Tibial nerve (tissue), 4 donors: ENCODE data around the gene ADAMTS17.

ENCODE experiments used
- CTCF ChIP-seq, 5 experiments: fragments of 200-600 bp in 3 of 5; fragments of 450-650 bp in 2 of 5; sonication (generic) in 3 of 5; IDR thresholded peaks; one replicate each; pipeline ENCODE4 v1.5.1; 2016 to 2019; ENCODE audit warnings: antibody characterized with exemption in 5 of 5, mild to moderate bottlenecking in 3 of 5, moderate library complexity in 2 of 5
- EP300 ChIP-seq, 2 donors: sonication (generic); formaldehyde crosslinking; IDR thresholded peaks; one replicate each; pipeline ENCODE4 v1.6.1; 2017; ENCODE audit warnings: antibody characterized with exemption in 2 of 2, mild to moderate bottlenecking in 1 of 2
- POLR2A ChIP-seq, 2 donors: fragments of 450-650 bp; IDR thresholded peaks; one replicate each; pipeline ENCODE4 v1.6.1; 2017; ENCODE audit warnings: antibody characterized with exemption in 2 of 2, mild to moderate bottlenecking in 2 of 2, moderate library complexity in 2 of 2

DNA sequence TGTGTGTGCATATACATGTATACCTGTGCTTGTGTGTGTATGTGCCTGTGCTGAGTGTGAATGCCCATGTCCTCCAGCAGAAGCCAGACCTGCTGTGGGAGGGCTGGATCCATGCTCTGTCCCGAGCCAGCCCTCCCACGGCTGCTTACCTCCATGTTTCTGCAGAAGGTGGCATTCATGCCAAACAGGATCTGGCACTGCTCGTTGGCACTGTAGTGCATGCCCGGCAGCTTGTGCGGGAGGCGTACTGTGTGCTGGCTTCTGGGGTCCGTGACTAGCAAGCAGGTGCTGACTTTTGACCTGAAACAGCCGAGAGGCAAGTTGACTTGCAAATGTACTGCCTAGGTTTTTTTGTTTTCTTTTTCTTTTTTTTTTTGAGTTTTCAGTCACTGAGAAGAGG lies 189.3 kb downstream of the ADAMTS17 start:
- TF ChIP-seq CTCF (IDR thresholded peaks at IDR 0.05) = no peak
- TF ChIP-seq POLR2A (IDR thresholded peaks at IDR 0.05) = no peak
- TF ChIP-seq EP300 (IDR thresholded peaks at IDR 0.05) = no peak
